GM10266 (cell line): ENCODE data around the gene TBC1D7.

Source experiments
- DNase-seq: peaks from one replicate; pipeline ENCODE4 v3.0.0; 2012; ENCODE audit errors: extremely low spot score
- CTCF ChIP-seq: IDR thresholded peaks from 2 replicates; pipeline ENCODE4 v1.5.1; 2012; ENCODE audit warnings: mild to moderate bottlenecking, low read depth; ENCODE audit not compliant: control insufficient read depth, insufficient read depth; ENCODE audit errors: missing control alignments

TBC1D7 gene

GRCh38 chr6:13292774-13293173 lies 35.6 kb downstream of the TBC1D7 start:
- DNase-seq, result no peak
- no peak for TF ChIP-seq CTCF

GRCh38 chr6:13290335-13290734 lies 38.0 kb downstream of the TBC1D7 start:
- no peak for TF ChIP-seq CTCF
- no peak for DNase-seq

- TF ChIP-seq CTCF, result no peak
- no peak for DNase-seq
Measured at GRCh38 chr6:13289789-13290318, 38.5 kb downstream of the TBC1D7 start.

- no peak for TF ChIP-seq CTCF
- no peak for DNase-seq
Measured at GRCh38 chr6:13288969-13289391, 39.4 kb downstream of the TBC1D7 start.

- DNase-seq, result no peak
- TF ChIP-seq CTCF, result no peak
Measured at GRCh38 chr6:13288481-13288880, 39.9 kb downstream of the TBC1D7 start.

- DNase-seq, result no peak
- no peak for TF ChIP-seq CTCF
Measured at GRCh38 chr6:13287104-13287503, 41.2 kb downstream of the TBC1D7 start.

- DNase-seq, result no peak
- no peak for TF ChIP-seq CTCF
Measured at GRCh38 chr6:13286181-13286580, 42.2 kb downstream of the TBC1D7 start.

- no peak for DNase-seq
- TF ChIP-seq CTCF, result no peak
Measured at GRCh38 chr6:13285705-13286104, 42.6 kb downstream of the TBC1D7 start.
